Bronchial epithelial cell (primary cell): Measurements from ENCODE around the gene TSKU. TPM values are rescaled to one million over a fixed set of nuclear protein-coding genes. Genes with fewer than 3 reads are reported as not detected.

Experiments
- DNase-seq: peaks from one replicate; pipeline ENCODE4 v3.0.0-alpha.2; 2010; ENCODE audit warnings: low read depth
- FAIRE-seq: peaks from 2 replicates; lab custom pipeline; 2011; peaks lifted over from hg19 to GRCh38; lab: Jason Lieb, UNC
- H3K27me3 ChIP-seq: 2 replicates; pipeline ENCODE4 v1.5.1; 2011; ENCODE audit warnings: low read length; ENCODE audit not compliant: control insufficient read depth, insufficient read depth
- H3K36me3 ChIP-seq: 2 replicates; pipeline ENCODE4 v1.5.1; 2011; ENCODE audit warnings: low read length; ENCODE audit not compliant: control insufficient read depth, insufficient read depth
- H3K4me3 ChIP-seq: 2 replicates; pipeline ENCODE4 v1.5.1; 2011; ENCODE audit warnings: mild to moderate bottlenecking, low read depth, low read length, control low read depth
- CTCF ChIP-seq: IDR thresholded peaks from 2 replicates; pipeline ENCODE4 v1.5.1; 2011; ENCODE audit warnings: mild to moderate bottlenecking, moderate library complexity, low read length, control low read depth, inconsistent platforms; ENCODE audit not compliant: insufficient read depth, severe bottlenecking
- total RNA-seq: library from RNA; depleted of rRNA; stranded (reverse); fragments of >200 nt; gene quantifications from 2 replicates; pipeline ENCODE4 v1.2.1, GENCODE V29; 2014

TSKU gene
- total RNA-seq, 1 donor from 2014 or later = 8.2 TPM

GRCh38 chr11:76830639-76831327, 47.6 kb downstream of the TSKU start:
- Histone ChIP-seq H3K27me3 (no peaks in the 10 kb centered on the region), H3K36me3 (no peaks in the 10 kb centered on the region), H3K4me3 (no peak overlapping the region)
- no peak for TF ChIP-seq CTCF
- DNase-seq (peak; percentile 56), FAIRE-seq (no peak)

GRCh38 chr11:76831686-76832310, 48.6 kb downstream of the TSKU start:
- no peak for TF ChIP-seq CTCF
- Histone ChIP-seq H3K36me3 (no peaks in the 10 kb centered on the region), H3K27me3 (no peaks in the 10 kb centered on the region), H3K4me3 (no peak overlapping the region)
- no peak for DNase-seq
- no peak for FAIRE-seq

- Histone ChIP-seq H3K4me3 (no peak overlapping the region), H3K27me3 (no peaks in the 10 kb centered on the region), H3K36me3 (no peaks in the 10 kb centered on the region)
- DNase-seq (no peak), FAIRE-seq (no peak)
- no peak for TF ChIP-seq CTCF
Measured at GRCh38 chr11:76832361-76832760, 49.2 kb downstream of the TSKU start.

- FAIRE-seq (no peak), DNase-seq (no peak)
- H3K36me3 ChIP-seq = no peaks in the 10 kb centered on the region
- no peak for TF ChIP-seq CTCF
- no peaks in the 10 kb centered on the region for H3K27me3 ChIP-seq
- no peak overlapping the region for H3K4me3 ChIP-seq
Measured at GRCh38 chr11:76834151-76834550, 51.0 kb downstream of the TSKU start.

- TF ChIP-seq CTCF = no peak
- Histone ChIP-seq H3K27me3 (no peaks in the 10 kb centered on the region), H3K4me3 (no peak overlapping the region), H3K36me3 (no peaks in the 10 kb centered on the region)
- DNase-seq = no peak
- FAIRE-seq = no peak
Measured at GRCh38 chr11:76835036-76835435, 51.9 kb downstream of the TSKU start.
